Measurements from ENCODE around the gene OR1S1. TPM values are rescaled to one million over a fixed set of nuclear protein-coding genes. Genes with fewer than 3 reads are reported as not detected.

The OR1S1 gene
- total RNA-seq, 1 donor from 2014 or later: not detected

- no peak for TF ChIP-seq CTCF (IDR thresholded peaks at IDR 0.05; ENCODE audit: insufficient read depth, low read length, poor library complexity, severe bottlenecking)
These were observed 42.4 kb downstream of the OR1S1 start for GRCh38 chr11:58254936-58255335.

DNA sequence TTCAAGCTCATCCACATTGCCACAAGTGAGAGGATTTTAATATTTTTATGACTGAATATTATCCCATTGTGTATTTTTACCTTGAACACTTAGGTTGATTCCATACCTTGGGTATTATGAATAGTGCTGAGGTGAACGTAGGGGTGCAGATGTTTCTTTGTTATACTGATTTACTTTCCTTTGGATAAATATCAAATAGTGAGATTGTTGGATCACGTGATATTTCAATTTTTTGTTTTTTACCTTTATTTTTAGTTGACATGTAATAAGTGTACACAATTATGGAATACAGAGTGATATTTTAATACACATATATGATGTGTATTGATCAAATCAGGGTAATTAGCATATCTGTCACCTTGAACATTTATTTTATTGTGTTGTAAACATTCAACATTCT, 47.5 kb downstream of the OR1S1 start:
- no peak for DNase-seq (ENCODE audit: low read depth)
- no peaks in the 10 kb centered on the region for H3K36me3 ChIP-seq (ENCODE audit: control insufficient read depth, insufficient read depth, low read length)

More at GRCh38 chr11:58254936-58255335, 42.4 kb downstream of the OR1S1 start:
- Histone ChIP-seq H3K36me3 (ENCODE audit: control insufficient read depth, insufficient read depth, low read length) (no peaks in the 10 kb centered on the region), H3K27me3 (ENCODE audit: control insufficient read depth, insufficient read depth, low read length) (no peaks in the 10 kb centered on the region), H3K4me3 (ENCODE audit: low read depth, low read length) (no peak overlapping the region)
- no peak for DNase-seq (ENCODE audit: low read depth)

More for the DNA sequence above, 47.5 kb downstream of the OR1S1 start:
- no peak overlapping the region for H3K4me3 ChIP-seq (ENCODE audit: low read depth, low read length)
- TF ChIP-seq CTCF (IDR thresholded peaks at IDR 0.05; ENCODE audit: insufficient read depth, low read length, poor library complexity, severe bottlenecking): no peak
- H3K27me3 ChIP-seq (ENCODE audit: control insufficient read depth, insufficient read depth, low read length): no peaks in the 10 kb centered on the region

Other genes starting within 250 kb of the OR1S1 start
- gene OR9Q1, start 188.8 kb upstream of the OR1S1 start, total RNA-seq: not detected in 2 replicates
- gene OR6Q1, start 181.8 kb upstream of the OR1S1 start, total RNA-seq: not detected in 2 replicates
- gene OR9I1, start 87.2 kb upstream of the OR1S1 start, total RNA-seq: not detected in 2 replicates
- not detected in 2 replicates for gene OR9Q2, start 23.6 kb upstream of the OR1S1 start, total RNA-seq
- not detected in 2 replicates for gene OR1S2, start 8.6 kb upstream of the OR1S1 start, total RNA-seq
- gene OR10Q1, start 16.2 kb downstream of the OR1S1 start, total RNA-seq: not detected in 2 replicates
- not detected in 2 replicates for gene OR10W1, start 55.5 kb downstream of the OR1S1 start, total RNA-seq
- not detected in 2 replicates for gene OR5B17, start 146.3 kb downstream of the OR1S1 start, total RNA-seq
- not detected in 2 replicates for gene OR5B3, start 194.2 kb downstream of the OR1S1 start, total RNA-seq
- not detected in 2 replicates for gene OR5B2, start 215.4 kb downstream of the OR1S1 start, total RNA-seq
- not detected in 2 replicates for gene OR5B12, start 229.5 kb downstream of the OR1S1 start, total RNA-seq

All from kidney epithelial cell (primary cell).